CD4-positive, alpha-beta T cell treated with Interferon gamma for 1 hour (primary cell): ENCODE data around the gene RPRD1B.
A peak's percentile ranks its signal among the peaks of the same experiment; 100 is the strongest.
"Not testable (repeated sequence)": the region's sequence is repeated elsewhere in the genome, so short reads cannot be mapped to it uniquely, and the experiment has no call there.

Source experiments
- DNase-seq: peaks from one replicate; pipeline ENCODE4 v3.0.0-alpha.2; 2020

The RPRD1B gene

DNA sequence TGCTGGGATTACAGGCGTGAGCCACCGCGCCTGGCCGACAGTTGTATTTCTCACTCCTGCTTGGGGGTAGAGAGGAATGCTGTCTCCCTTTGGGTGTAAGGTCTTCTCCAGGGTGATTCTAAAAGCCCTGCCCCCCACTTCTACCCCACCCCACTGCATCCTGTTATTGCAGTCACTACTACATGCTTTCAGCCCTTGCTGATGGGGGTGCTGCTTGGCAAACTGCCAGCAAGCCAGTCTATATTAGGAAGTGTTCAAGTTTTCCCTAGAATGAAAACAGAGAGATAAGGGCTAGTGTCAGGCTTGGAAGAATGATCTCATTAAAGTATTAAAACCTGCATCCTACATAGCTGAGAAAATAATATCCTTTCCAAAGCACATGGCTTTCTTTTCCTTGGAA is 31.6 kb upstream of the RPRD1B start:
- DNase-seq = no peak

DNA sequence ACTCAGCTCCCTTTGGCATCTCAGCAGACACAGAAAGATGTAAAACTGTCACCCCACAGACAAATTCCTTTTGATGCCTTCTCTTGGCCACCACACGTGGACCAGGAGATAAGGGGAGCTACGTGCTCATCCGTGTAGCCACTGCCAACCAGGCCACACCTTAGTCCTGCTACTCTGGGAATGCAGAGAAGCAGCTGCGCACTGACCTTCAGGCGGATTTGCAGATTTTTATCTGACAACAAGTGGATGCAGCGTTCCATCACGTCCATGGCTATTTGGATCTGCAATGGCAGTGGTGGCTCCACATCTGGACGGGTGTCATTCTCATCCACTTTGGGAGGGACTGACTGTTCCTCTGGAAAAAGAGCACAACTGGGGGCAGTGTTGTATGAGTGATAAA is 31.1 kb upstream of the RPRD1B start:
- DNase-seq = no peak

DNA sequence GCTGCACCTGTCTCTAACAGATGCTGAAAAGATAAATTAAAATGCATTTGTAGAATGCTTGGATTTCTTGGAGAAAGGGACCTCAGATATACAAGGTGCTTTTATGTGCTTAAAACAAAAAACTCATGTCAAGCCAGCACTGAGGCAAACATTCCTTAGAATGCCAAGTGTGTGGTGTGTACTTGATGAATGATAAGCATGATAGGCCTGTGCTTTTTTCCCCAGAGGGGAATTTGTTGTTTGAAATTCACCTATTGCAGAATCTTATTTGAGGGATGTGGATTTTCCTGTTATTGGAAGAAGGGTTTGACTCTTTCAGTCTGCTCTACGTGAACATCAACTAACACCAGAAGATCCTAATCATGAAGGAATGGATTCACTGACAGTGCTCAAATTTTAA is 29.1 kb upstream of the RPRD1B start:
- DNase-seq = no peak

DNA sequence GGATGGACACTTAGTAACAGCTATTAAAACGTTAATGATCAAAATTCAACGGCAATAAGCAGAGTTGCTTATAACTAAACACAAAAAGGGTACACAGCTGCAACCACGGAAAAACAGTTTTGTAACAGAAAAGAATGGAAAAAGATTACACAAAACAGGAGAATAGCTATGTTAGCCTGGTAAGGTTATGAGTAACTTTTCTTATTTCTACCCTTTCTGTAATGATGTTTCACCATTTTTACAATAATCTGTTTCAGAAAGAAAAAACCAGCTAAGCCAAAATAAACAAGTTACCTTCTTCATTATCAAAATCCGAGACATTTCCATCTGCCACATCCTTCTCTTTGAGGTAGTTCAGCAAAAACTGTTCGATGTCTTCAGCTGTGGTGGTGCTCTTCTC is 27.6 kb upstream of the RPRD1B start:
- DNase-seq = no peak

DNA sequence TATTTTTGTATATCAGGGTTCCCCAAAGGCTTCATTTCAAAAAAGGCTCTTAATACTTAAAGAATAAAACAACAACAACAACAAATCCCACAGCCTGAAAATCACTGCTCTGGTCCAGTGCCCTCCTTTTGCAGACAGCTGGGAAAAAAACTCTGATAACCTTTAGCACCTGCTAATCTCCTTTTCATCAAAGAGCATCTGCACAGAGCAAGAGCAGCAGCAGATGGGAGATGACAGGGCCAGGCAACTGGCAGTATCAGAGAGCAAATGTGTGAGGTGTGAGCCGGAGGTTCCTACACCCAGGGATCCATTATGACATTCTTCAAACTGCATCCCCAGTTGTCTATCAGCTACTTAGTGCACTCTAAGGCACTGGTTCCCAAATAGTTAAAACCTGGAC is 26.0 kb upstream of the RPRD1B start:
- no peak for DNase-seq

DNA sequence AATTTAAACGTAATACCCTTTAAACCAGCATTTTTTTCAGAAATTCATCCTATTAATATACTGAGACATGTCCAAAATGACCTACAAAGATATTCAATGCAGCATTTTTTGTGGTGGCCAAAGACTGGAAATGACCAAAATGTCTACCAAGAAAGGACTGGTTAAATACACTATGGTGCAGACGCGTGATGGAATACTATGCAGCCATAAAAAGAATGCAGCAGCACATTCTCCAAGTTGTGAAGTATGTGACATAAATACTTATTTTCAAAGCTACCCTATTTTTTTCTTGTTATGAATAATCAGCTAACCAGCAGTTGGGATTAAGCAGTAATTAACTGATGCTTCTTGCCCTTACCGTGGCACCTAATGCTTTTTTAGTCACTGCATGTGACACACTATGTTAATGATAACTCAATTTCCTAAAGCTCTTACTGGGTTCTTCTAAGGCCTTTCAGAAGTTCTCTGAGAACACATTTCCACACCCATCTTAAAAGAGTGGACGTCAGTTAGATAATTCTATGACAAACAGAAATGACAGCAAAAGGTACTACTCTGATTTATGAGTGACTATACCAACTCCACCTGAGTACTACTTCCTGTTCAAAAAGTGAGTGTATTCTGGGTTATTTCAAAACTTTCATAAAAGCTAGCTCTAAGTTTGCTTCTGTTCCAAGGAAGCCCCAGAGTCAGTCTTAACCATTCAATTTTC is 25.2 kb upstream of the RPRD1B start:
- no peak for DNase-seq

DNA sequence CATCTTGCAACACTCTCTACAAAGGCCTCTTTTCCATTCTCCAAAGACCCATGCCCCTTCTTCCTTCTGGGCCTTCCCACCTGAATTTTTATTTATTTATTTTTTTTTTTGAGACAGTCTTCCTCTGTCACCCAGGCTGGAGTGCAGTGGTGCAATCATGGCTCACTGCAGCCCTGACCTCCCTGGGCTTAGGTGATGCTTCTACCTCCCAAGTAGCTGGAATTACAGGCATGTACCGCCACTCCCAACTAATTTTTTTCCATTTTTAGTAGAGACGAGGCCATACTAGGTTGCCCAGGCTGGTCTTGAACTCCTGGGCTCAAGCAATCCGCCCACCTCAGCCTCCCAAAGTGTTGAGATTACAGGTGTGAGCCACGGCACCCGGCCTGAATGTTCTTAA is 24.1 kb upstream of the RPRD1B start:
- not testable (repeated sequence) for DNase-seq

DNA sequence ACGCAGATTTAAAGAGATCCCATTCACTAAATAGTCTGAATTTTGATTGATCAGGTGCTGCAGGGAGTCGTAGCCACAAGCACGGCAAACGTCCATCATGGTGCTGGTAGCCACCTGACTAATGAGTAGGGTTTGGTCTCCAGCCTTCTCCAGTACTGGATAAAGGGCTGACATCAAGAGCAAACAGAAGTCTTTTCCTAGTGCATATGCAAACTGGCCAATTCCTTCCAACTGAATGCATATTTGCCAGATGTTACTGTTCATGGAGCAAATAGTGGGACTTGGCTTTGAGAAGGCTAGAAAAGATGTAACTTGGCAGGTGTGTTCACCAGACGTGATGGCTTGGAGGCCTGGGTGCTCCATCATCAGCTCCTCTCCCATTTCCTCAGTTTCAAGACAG is 21.9 kb upstream of the RPRD1B start:
- DNase-seq = no peak

DNA sequence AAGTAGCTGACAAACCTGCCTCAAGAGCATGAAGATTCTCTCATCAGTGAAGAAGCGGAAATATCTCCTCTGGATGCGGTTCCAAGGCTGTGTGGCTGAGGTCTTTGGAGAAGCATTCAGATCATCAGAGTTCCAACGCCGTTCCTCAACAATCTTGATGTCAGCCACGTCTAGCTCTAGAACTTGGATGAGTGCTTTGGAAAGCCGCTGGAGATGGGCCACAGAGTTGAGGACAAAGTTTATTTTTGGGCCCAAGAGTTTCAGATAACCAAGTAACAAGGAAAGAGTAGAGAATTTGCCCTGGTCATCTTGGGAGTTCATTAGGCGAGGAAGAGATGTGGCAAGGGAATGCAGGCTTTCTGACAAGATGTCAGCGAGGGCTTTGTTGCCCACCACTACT is 21.2 kb upstream of the RPRD1B start:
- no peak for DNase-seq

DNA sequence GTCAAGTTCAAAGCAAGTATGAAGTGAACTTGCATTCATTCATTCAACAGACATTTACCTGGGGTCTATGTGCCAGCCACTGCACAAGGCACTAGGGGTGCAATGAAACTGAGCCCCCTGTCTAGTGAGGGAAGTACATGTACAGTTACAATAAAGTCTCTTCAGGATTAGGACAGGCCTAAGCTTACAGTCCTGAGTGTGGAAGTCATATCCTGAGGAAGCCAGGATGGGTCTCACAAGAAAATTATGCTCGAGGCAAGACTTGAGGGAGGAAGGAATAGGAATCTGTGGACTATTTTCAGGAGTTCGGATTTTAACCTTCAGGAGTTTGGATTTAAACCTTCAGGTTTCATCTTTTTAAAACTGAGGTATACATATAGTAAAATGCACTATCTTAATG is 19.7 kb upstream of the RPRD1B start:
- DNase-seq = no peak

DNA sequence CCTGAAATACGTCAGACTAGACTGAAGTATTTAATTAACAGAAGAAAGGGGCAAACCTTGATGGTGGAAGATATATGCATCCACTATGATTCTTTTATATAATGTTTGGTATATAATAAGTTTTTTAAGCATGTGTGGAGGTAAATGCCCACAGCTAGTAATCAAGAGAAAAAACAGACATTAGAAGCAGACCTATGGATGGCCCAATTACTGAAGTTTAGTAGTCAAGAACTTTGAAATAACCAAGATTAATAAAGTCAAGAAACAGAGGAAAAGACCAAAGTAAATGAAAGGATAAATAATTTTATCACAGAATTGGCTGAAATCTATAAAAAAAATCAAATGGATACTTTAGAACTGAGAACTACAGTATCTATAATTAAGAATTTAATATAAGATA is 15.6 kb upstream of the RPRD1B start:
- no peak for DNase-seq

DNA sequence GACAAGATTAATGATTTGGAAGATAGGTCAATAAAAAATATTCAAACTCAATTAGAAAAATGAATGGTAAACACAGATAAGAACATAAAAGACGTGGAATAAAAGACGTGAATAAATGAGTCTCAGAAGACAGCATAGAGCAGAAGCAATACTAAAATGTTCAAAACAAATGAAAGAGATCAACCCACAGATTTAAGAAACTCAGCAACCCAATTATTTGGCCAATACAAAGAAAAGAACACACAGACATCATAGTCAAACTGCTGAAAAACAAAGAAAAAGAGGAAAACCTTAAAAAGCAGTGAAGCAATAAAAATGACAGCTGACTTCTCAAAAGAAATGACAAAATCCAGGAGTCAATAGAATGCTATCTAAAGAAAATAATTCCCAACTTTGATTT is 15.2 kb upstream of the RPRD1B start:
- no peak for DNase-seq

DNA sequence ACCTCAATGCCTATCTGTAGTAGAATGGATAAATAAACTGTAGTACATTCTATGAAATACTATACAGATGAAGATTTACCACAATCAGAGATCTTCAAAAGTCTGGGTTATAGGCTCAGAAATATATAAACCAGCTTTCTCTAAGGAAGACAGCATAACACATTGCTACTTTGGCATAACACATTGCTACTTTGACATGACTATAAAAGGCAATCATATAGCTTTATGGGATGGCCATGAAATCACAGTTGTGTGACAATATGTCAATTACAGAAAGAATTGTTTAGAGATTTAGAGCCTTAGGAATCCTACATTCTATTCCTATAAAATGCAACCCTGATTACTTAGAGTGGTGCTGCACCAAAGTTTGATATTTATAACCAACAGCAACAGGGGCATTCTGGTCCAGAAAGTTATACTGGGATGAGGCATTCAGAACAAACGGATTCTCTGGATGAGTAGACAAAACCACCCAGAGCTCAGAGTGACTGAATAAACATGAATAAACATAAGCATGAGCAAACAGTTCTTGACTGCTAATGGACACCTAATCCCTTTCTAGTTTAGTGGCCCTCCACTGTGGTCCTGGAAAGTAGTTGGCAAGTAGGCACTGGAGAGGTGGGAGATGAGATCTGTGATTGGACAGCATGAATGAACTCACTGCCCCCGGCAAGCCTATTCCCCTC is 12.3 kb upstream of the RPRD1B start:
- no peak for DNase-seq

DNA sequence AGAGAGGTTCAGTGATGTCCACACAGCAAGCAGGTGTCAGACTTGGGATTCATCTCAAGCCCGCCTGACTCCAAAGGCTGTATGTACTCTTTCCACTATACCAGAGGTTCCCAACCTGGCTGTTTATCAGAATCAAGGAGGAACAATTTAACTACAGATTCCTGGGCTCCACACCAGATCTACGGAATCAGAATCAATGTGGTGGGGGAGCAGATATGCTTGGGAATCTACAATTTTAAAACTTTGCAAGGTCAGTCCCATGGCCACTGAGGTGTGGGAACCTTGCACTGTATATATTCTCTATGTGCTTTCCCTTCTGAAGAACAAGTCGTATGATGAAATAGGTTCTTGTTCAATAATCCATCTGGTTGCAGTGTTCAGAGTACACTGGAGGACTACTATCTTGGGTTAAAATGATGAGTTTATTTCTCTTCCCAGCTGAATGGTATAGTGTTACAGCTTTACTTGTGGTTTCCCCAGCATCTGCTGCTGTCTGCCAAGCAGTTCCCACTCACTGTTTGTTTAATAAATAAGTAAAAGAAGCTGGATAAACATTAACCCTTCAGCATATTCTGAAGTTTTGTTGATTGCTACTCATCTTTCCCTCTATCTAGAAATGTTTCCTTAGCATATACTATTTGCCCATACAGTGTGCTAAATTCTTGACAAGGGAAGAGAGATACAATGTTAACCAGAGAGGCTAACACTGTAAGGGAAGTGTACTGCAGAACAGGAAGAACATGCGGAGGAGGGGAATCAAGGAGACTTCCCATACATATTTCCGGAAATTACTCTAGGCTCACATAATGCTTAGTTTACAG is 10.2 kb upstream of the RPRD1B start:
- DNase-seq = no peak

DNA sequence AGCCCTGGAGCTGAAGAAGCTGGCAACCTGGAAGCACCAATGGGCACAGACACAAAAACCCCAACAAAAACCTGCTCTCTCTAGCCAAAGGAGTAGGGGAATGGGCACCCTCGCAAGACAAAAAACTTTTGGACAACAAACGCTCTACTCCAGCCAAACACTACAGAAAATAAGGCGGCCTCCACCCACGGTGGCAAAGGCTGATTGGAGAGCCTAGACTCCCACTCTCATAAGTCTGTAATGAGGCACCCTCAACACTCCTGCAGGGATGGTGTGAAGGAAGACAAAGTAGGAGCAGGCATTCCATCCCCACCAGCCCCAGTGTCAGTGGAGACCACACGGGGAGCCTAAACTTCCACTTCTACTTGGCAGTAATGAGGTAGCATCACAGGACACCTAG is 9.1 kb upstream of the RPRD1B start:
- DNase-seq = no peak

DNA sequence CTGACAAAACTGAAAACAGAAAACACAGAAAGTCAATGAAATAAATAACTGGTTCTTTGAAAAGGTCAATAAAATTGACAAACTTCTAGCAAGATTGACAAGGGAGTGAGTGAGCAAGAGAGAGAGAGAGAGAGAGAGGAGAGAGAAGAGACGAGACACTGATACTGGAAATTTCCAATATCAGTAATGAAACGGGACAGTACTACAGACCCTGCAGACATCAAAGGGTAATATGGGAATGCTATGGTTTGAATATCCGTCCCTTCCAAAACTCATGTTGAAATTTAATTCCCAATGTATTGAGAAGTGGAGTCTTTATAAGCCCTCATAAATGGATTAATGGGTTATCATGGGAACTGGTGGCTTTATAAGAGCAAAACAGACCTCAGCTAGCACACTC is 4.1 kb upstream of the RPRD1B start:
- DNase-seq = no peak

DNA sequence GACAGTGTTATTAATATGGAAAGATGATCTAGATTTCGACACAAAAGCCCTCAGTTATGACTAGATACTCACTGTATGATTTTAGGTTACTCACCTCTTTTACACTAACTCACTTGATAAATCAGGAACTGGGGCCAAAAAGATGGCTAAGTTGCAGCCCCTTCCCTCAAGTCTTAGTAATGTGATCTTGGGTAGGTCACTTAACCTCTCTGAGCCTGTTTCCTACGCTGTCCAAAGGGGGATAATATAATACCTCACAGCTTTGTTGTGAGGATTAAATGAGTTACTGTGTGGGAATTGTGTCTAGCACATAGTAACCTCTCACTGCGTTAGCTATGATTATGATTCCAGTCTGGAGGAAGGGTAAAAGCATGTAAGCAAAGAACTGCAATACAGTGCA is 1.6 kb upstream of the RPRD1B start:
- no peak for DNase-seq

DNA sequence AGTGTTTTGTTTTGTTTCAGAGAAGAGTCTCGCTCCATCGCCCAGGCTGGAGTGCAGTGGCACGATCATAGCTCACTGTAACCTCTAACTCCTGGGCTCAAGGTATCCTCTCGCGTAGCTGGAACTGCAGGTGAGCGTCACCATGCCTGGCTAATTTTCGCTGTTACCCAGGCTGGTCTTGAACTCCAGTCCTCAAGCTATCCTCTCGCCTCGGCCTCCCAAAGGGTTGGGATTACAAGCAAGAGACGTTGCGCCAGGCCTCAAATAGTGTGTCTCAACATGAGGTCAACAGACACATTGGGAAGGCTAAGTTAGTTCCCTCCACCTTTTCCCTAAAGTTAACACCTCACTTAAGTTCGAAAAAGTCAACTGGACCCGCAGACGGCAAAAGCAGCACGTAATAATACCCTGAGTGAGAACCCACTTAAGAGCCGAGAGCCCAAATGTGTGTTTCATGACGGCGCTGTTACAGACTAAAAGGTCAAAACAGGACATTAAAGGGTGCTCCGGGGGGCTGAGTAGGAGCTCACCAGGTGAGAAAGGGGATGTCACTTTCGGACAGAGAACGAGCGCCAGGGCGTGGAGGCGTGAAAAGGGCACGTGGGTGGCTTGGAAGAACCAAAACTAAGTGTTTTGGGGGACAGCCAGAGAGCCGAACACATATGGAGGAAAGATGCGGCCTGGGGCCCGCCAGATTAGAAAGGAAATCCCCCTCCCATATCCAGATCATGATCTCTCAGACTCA is 789 bp upstream of the RPRD1B start:
- peak; percentile 69 for DNase-seq

DNA sequence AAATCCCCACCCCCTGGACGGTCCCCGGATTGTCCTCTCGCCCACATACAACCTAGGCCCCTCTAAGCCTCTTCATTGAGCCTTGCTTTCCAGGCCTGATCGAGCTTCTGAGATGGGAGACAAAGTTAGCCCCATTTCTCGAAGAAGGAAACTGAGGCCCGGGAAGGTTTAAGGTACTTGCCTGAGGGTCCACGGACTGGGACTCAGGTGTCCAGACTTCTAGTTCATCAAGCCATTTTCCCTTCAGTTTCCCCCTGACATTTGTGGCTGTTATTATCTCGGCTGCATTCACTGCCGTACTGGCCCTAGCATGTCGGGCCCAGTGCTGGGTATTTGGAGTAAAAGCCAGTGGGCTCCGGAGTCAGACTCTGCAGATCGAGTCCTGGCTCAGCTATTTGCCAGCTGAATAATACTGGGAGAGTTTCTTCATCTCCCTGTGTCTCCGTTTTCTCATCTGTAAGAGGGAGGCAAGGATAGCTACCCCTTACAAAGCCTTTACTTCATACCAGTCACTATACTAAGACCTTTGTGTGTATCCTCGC is 633 bp downstream of the RPRD1B start:
- no peak for DNase-seq

DNA sequence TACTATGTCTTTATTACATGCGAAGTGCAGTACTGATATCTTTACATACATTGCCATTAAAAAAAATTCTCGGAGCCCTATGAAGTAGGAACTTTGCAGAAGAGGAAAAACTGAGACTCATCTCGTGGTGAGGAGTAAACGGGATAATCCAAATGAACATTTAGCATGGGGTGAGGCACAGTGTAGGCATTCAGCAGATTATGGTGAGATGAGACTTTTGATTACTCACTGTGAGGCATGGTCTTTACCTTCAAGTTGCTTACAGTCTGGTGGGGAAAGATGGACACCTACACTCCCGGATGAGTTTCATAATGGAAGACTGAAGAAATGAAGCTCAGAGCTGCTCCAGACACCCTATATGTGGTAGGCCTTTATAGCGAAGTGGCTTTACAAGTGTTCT is 1.4 kb downstream of the RPRD1B start:
- no peak for DNase-seq

DNA sequence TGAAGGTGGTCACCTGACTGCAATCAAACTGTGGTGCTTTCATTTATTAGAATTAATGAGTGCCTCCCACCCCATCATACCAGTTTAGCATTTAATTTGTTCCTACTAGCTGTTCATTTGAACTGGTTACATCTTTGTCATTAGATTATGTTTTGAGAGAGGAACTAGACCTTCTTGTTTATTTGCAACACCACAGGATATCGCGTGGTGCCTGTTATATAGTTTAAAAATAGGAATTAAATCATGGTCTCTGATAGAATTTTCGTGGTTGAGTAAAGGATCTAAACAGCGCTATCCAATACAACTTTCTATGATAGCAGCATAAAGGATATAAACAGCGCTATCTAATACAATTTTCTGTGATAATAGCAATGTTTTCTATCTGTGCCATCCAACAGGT is 2.8 kb downstream of the RPRD1B start:
- no peak for DNase-seq

DNA sequence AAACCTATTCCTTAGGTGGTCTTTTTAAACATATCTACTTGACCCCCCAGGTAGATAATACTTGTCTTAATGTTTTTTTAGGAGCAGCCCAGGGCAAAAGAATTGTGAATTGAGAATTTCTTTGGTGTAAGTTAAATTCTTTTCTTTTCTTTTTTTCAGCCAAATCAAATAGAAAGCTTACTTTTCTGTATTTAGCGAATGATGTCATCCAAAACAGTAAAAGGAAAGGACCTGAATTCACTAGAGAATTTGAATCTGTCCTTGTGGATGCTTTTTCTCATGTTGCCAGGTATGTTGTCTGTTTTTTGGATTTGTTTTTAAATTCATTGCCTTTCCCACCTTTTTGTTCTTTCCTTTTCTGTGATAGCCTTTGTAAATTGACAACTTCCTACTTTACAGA is 6.7 kb downstream of the RPRD1B start:
- no peak for DNase-seq
